Activated effector memory CD4-positive, alpha-beta T cell treated with Interleukin-2 at 50 U/mL for 16 hours (primary cell): ENCODE measurements around the gene MYO10.

Experiments used
- DNase-seq: peaks from one replicate; pipeline ENCODE4 v3.0.0-alpha.2; 2020

The MYO10 gene

DNA sequence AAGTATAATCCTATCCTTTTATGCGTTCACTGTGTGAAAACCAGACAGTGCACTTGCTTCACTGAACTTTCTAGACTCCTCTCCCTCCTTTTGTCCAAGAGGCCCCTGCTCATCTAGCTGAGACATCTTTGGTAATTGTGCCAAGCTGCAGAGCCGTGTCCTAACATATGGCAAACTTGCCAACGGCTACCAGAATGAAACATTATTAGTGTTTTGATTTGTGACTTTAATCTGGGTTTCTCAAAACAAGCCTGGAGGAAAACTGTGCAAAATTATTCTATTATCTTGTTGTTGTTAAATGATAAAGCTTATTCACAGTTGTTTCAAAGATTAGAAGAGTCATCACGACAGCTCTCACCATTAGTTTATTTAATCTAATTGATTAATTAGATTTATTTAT, 240.3 kb downstream of the MYO10 start:
- DNase-seq, result no peak

DNA sequence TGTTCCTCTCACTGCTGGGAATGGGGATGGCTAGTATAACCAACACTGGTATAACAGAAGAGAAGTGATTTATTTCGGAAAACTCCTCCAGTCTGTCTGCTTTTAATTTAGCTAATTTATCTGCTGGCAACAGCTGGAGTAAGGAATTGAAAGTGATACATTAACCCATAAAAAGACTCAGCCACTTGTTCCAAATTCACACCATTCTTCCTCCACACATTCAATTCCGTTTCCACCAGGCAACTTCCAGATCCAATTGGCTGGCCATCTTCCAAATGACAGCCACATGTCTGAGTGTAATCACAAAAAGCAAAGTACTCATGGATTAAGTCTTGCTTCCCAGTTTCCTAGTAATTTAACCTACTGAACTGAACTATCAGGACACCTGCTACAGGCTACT, 242.2 kb downstream of the MYO10 start:
- DNase-seq, result no peak

DNA sequence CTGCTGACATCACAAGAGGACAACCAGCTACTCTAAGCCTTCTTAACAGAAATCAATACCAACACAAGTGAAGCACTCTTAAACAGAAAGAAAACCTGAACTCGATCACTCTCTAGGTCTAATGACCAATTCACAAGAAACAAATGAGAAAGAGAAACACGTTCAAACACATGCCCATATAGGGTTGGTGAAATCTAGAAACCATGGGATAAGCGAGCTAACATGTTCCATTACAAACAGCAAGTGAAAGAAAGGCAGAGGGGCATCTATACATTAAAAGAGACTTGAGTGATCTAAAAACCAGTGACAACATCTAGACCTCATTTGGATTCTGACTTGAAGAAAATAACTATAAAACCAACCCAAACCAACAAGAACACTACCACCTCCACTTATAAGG, 244.4 kb downstream of the MYO10 start:
- no peak for DNase-seq

DNA sequence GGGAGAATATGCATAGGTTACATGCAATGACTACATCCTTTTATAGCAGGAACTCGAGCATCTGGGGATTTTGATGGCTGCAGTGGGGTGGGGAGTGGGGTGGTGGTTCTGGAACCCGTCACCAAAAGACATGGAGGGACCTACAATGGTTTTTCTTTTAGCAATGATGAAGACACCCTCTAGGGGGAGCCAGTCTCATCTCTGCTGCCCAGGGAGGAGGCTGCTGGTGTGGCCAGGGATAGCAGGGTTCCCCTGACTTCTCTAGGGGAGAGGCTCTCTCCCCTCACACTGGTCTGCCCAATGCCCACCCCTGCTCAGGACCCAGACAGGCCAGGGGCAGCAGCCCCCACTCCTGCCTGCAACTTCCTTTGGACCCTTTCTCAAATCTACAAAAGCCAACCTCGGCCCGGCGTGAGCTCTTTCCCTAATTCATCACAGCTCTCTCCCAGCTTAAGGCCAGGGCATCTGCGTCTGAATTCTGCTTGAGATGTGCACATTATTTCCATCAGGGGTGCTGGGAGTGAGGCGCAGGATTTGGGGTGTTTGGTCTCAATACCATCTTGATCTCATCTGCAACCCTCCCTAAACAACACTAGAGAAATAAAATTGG, 245.7 kb downstream of the MYO10 start:
- no peak for DNase-seq

DNA sequence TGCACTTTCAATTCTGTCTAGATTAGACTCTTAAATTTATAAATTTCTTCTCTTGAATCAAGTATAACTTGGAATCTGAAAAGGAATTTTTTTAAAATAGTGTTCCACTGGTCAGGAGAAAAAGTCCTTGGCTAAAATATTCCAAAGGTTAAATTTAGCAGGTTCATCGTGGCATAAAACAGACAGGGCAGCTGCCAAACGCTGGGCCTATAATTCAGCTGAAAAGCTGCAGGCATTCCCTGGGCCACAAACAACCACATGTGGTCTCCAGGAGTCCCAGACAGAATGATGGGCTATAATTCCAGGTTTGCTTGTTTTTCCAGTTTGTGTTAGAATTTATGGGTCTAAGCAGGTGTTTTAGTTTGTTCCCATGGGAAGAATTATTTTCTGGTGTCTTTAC, 248.2 kb downstream of the MYO10 start:
- no peak for DNase-seq

DNA sequence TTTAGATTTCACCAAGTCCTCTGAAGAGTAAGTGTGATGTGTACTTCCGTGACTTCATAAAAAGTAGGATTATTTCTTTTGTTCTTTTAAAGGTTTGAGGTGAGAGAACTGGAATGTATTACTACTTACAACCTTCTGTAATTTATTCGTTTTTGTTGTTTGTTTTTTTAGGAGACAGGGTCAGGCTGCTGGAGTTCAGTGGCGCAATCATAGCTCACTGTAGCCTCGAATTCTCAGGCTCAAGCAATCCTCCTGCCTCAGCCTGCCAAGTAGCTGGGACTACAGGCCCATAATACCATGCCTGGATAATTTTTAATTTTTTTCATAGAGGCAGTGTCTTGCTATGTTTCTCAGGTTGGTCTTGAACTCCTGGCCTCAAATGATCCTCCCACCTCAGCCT, 251.0 kb downstream of the MYO10 start:
- DNase-seq, result no peak

DNA sequence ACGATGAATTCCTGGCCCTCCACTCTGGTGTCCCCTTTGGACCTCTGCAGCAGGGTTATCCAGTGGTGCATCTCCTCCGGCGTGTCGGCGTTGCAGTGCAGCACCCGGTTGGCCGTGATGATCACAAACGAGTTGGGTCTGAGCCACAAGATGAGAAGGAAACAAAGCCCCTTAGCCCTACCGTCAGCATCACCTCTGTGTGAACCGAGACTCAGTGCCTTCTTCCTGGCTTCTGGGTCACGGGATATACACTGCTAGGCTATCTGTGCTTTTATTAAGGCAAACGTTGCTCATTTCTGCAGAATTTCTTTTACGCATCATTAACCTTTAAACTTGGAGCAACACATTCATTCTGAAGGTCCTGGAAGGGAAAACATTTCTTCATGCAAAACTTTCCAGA, 254.2 kb downstream of the MYO10 start:
- DNase-seq, result no peak

DNA sequence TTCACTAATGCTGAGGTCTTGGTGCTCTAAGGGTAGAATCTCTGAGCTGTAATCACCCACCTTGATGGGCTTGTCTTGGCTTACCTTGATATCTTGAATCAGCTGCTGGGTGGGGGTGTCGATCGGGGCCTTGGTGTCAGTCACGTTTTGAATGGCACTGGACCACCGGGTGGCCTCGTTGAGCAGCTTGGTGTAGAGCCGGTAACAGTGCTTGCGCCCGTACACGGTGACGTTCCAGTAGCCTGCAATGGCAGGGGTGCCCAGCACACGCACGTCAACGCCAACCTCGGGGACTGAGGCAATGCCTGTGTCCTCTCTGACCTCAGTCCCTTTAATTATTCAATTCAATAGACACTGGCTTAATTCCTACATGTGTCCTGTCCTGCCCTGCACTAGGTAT, 256.2 kb downstream of the MYO10 start:
- no peak for DNase-seq

DNA sequence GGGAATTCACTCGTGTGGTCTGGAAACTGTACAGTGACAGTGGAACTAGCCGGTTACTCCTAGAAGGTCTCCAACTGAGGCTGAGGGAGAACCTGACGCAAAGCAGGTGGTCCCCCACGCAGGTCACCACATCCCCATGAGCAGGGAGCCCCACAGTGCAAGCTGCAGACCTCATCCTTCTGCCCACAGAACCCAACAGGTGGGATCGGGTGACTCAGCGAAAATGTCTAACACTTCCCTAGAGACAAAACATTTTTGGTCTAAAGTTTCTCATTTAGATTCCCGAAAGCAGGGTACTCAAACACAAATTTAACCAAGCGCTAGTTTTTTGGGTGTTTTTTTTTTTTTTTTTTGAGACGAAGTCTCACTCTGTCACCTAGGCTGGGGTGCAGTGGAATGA, 256.9 kb downstream of the MYO10 start:
- DNase-seq, result no peak

DNA sequence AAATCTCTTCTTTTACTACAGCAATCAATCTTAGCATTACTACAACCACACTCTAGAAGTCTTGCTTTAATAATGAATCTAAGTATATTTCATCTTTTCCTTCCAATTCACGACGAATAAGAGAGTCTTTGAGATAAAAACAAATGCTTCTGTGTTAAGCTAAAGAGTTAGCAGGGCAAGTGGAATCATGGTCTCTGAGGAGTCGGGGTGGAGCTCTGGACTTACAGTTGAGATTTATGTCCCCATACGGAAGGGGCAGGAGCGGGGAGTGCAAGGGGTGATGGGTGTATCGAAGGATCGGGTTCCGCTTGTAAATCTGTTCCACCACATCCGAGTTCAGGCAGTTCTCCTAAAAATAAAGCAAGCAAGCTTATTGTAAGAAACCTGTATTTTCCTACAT, 260.3 kb downstream of the MYO10 start:
- no peak for DNase-seq

DNA sequence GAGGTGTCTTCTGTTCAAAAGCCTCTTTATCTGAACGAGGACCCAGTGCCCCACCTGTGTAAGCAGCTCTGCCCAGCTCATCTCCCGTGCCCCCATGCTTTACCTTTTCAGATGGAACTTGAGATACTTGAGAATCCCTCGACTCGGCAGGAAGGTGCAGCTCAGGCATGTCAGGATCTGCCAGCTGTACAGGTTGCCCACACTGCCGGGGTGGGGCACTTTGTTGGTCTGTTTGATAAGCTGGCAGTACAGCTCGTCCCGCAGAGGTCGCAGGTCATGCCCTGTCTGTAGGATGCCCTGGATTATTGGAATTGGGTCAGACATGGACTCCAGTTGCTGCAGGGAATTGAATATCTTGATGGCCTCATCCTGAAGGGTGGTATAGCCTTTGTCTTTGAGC, 261.3 kb downstream of the MYO10 start:
- DNase-seq, result no peak

DNA sequence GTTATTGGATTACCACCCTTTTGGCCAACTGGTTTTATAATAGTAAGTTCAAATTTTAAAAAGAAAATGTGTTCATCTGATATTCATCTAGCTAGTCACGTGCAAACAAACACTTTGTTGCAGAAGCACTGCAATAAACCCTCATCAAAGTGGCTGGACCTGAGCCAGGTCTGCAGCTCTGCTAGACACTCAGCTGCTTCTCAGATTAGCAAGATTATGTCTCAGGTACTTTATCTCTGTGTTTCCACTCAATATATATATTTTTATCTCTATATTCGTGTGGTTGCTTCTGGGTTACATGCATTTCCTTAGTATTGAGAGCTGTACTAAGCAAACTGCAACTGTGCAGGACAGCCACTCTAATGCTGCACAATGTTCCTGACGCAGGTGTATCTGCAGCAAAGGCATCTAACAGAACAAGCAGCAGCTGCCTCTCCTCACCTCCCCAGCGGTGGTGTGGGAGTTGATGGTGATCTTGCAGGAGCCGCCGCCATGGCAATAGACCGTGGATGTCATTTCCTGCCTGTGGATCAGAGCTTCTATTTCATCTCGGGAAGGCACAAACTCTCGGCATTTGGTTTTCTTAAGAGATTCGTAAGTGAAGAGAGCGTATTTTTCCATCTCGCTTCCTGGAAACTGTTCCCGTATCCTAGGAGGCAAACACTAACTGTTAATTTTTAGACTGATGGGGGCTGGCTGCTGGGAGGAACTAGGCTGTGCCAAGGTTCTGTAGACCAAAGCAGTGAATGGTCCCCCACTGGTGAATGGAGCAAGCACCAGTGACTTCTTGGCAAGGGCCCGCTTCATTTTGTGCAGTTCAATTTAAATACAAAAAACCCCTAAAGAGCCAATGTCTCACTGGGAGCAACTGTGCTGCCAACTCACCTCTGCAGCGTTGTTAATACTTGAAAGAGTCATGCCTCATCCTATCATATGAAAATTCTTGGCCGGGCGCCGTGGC, 262.6 kb downstream of the MYO10 start:
- DNase-seq, result no peak

DNA sequence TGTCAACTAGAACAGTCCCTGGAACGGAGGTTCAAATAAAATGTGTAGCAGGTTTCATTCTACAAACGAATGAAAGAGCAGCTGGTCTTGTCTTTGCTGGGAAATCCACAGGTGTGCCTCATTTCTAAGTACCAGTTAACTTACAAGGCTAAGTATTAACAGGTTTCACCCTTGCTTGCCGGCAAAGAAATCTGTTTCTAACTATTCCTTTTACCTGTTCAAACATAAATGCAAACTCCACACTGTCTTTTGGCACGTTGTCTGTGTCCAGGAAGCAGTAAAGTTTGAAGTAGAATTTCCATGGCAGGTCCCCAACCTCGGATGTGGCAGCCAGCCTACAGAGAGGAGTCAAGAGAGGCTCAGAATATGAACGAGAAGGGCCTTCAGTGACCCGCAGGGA, 264.9 kb downstream of the MYO10 start:
- DNase-seq, result no peak

DNA sequence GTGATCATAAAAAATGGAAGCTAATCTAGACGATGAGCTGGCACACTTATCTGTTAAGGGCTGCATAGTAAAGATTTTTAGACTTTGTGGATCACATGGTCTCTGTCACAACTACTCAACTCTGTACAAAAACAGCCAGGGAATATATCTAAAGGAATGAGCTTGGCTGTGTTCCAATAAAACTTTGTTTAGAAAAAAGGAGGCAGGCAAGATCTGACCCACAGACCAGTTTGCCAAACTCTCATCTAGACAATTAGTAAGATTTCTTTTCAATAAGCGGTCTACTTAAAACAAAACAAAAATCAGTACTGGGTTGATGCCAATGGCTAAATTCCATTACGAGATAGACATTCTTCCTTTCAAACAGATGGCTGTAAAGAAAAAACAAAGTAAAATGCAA, 266.3 kb downstream of the MYO10 start:
- DNase-seq, result no peak

DNA sequence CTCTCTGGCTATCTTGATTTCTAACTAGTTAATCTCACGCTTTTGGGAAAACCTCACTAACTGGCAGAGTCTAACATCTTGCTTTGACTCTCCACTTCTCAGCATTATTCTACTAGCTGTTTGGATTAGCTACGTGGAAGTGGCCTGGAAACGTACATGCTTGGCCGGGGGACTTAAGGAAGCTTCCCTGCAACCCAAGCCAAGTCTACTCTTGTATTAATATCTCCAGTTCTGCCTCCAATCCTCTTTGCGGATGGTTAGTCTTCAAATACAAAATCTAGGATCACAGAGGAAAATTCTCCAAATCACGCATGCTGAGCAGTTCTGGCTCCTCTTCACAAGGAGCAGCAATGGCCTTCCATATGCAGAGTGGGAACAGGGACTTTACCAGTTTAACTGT, 267.5 kb downstream of the MYO10 start:
- DNase-seq, result no peak

DNA sequence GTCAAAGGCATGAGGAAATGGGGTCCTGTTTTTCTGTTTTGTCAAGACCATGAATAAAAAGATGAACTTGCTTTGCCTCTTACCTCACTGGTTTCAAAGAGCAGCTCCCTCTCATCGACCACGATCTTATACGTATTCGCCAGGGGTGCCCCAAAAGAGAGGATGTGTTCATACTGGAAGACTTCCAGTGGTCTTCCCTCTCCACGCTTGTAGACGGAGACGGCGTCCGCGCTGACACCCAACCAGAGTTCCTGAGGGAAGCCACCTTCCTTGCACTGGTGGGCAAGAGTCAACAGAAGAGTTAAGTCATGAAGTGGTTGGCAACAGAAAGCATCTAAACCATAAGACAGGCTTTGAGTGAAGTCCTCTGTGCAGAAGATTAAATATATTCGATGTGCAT, 267.9 kb downstream of the MYO10 start:
- no peak for DNase-seq

DNA sequence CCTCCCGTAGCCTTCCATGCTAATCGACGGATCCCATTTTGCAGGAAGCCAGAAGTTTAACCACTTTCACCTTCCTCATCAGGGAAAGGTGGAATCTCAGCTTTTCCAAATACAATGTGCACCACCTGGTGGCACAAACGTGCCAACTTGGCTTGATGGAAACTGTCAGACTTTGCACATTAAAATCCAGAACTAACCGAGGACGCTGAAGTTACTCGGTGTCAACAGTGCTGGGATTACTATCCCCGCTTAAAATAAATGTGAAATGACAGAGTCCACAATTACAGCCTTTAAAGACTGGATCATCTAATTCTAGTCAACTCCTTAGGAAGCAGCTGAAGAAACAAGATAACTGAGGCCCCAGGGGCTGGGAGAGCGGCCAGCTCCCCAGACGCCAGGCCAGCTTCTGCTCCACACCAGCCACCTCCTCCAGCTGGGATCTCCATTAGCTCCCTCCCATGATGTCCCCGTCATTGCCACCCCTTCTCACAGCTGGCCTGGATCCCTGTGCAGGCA, 269.1 kb downstream of the MYO10 start:
- DNase-seq, result no peak

DNA sequence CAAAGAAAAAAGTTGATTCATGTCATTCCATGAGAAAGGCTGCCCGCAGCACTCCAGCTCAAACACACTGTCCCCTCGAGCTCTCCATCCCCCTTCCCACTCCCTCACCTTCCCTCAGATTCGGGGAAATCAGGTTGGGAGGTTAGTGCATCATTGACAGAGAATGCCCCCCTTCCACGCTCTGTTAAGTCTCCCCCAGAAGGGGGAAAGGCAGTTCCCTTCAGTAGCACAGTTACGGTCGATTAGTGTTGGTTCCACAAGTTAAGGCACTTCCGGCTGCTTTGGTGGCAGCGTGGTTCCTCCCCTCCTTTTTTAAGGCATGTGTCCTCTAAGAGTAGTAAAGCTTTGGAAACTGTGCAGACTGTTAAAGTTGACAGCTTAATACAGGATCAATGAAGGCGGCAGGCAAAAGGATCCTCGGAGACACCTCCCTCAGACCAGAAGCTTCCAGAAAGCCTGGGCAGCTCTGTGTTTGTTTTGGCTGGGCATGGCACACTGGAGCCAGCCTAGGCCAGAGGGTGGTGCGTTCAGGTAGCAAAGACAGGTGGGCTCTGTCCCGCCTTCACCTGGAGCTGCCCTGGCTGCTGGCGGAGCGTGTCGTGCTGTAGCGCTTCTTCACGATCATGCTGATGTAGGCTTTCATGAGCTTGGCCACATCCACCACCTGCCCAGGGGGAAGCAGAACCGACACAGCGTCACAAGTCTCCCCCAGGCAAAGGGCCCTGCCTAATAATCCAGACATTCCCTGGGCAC, 269.8 kb downstream of the MYO10 start:
- DNase-seq, result no peak

DNA sequence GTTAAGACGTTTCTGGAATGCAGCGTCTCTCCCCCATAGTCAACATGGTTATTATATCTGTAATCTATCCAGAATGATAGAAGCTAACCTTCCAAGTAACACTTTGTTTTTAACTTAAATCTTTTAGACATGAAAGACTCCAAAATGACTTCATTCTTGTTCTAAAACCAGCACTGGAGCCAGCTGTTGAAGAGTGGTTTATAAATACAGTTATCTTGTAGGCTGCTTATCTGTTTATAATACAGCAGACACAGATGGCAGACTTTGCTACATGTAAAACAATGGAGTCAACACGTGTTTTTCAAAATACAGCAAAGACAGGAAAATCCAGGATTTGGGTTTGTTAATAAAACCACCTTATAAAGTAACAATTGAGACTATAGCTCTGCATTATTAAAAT, 270.5 kb downstream of the MYO10 start:
- no peak for DNase-seq

DNA sequence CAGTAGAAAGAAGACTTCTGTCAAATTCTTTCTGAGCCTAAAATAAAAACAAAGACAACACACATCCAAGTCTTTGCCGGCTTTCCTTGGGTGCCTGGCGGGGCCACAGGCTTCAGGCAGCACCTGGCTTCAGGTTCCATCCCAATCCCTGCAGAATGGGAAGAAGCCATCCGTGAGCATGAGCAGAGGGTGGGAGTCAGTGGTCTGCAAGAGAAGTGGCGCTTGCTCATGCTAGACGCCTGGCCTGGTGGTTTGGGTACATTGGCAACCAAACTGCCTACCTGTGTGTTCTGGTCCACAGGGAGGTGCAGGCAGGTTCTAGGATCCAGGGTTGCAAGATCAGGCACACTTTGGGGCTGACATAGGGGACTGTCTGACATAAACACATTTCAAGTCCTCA, 271.7 kb downstream of the MYO10 start:
- DNase-seq, result no peak

DNA sequence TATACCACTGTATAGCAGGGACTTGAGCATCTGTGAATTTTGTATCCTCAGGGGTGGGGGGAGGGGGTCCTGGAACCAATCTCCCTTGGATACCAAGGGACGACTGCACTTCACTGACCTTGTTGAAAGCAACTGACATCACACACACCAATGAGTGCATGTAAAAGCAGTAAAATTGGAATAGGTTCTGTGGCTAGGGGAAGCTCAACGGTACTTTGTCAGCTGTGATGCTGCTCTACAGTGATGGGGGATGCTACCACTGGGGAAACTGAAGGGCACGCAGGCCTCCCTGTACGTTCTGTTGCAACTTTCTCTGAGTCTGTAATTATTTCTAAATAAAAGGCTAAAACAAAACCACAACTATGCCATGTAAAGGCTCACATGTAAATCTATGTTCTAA, 272.2 kb downstream of the MYO10 start:
- no peak for DNase-seq

DNA sequence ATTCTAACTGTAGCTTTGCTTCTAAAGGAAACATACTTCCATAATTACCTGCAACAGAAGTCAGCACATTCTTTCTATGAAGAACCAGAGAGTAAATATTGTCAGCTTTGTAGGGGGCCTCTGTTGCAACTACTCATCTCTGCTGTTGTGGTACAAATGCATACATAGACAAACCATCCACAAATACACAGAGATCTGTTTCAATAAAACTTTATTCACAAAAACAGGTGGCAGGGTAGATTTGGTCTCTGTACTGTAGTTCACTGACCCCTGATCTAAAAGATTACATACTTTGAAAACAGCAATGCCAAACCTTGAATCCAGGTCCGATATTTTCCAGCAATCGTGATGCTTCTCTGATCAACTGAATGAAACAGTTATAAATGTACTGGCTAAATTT, 274.4 kb downstream of the MYO10 start:
- DNase-seq, result no peak

DNA sequence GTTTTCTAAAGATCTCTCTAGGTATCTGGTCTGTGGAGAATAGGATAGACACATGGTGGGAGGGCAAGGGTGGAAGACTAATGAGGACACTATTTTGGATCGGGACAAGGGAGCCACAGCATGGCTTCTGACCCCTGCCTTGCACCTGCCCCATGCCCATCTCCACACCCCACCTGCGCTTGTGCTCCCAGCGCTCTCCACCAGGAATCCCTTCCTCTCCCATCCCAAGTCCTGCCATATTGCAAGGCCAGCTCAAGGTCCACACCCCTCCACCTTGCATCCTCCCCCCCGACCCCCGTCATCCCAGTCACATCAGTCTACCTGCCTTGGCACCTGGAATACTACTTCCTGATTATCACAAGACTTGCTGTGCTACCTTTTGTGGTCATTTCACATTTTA, 275.1 kb downstream of the MYO10 start:
- DNase-seq, result no peak

DNA sequence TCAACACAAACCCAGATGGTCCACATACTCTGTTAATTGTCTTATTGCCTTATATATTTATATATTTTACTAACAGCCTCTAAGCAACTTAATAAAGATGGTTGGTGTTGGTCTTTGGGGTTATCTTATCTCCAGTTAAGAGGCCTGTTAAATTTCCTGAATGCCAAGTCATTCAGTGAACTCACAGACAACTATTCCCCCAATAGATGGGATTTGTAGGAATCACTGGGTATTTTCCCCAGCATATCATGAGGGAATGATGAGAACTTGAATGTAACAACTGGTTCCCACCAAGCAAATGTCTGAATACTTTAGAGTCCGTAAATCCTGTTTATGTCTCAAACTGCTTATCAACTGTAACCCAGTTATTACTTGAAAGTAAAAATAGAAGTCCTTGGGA, 276.6 kb downstream of the MYO10 start:
- DNase-seq, result no peak
